Anterior cingulate cortex (tissue), 58 donors: ENCODE data around the gene CDC6.

Experiments used
- DNase-seq, 58 donors: peaks; one replicate each; lab custom pipeline; 2025; lab: John Stamatoyannopoulos, UW

CDC6 gene

DNA sequence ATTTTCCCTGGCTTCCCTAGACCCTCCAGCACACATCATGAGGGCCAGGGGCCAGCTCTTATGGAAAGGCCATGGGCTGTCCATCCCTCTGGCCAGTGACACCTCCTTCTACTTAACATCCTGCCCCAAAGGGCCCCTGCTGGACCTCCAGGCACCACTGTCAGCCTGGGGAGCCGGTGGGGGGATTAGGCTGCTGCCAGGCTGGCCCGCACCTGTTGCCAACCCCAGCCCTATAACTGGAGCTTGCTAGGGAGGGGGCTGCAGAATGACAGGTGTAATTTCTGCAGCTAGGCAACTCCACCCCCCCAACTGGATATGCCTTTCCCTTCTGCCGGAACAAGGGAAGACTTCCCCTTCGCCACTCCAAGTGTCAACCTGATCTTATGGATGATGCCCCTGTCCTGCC, 33.8 kb downstream of the CDC6 start:
- DNase-seq, result no peak

DNA sequence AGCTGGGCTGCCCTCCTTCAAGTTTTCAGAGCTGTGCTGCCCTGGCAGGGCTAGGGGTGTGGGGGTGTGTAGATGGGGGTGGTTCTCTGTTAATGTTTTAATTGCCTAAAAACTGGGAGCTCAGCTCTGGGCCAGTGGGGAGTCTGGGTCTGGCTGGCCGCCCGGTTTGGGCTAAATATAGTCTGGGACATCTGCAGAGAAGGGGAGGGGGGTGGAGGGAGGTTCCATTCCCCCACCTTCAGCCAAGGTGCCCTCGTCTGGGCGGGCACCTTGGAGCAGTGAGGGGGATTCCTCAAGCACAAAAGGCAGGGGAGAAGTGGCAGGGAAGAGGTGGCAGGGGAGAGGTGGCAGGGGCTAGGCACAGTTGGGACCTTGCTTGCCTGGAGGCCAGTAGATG, 34.3 kb downstream of the CDC6 start:
- peak in 6 of 58 donors; percentile 22 to 45 (median 36) for DNase-seq

DNA sequence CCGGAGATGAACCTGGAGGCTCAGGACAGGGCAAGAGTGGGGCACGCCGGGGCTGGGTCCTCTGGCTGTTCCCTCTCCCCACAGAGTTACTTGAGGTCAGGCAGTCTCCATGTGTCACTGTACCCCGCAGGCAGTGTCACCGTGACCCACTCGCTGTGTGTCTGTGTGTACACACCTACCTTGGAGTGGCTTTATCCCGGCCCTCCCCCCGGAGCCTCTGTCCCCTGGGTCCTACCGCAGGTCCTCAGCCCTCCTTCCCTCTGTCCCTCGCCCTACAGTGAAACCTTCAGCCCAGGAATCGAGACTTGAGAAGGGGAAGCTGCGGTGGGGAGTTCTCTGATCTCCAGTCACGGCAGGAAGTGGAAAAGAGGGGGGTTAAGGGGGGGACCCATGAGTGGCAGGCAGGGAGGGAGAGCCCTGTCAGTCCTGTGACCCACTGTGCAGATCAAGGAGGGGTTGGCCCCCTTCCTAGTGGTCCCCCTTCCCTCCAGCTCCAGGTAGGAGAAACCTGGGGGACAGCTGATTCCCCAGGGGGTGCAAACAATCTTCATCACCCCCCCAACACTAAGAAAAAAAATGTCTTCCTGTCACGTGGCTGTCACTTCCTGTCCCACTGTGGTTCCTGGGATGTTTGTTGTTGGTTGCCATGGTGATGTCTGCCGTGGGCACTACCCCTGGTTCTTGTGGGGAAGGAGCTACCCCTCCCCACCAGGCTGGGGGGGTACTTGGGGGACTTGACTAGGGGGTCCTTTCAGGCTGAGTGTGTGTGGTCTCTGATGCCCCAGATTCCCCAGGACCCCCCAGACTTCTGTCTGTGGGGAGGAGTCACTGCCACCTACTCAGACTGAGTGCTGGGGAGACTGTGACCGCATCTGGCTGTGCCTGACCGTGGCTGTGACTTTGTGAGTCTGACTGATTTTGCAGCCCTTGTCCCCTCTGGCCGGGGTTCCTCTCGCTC, 35.0 kb downstream of the CDC6 start:
- DNase-seq, result peak in 16 of 58 donors; percentile 25 to 68 (median 41)

DNA sequence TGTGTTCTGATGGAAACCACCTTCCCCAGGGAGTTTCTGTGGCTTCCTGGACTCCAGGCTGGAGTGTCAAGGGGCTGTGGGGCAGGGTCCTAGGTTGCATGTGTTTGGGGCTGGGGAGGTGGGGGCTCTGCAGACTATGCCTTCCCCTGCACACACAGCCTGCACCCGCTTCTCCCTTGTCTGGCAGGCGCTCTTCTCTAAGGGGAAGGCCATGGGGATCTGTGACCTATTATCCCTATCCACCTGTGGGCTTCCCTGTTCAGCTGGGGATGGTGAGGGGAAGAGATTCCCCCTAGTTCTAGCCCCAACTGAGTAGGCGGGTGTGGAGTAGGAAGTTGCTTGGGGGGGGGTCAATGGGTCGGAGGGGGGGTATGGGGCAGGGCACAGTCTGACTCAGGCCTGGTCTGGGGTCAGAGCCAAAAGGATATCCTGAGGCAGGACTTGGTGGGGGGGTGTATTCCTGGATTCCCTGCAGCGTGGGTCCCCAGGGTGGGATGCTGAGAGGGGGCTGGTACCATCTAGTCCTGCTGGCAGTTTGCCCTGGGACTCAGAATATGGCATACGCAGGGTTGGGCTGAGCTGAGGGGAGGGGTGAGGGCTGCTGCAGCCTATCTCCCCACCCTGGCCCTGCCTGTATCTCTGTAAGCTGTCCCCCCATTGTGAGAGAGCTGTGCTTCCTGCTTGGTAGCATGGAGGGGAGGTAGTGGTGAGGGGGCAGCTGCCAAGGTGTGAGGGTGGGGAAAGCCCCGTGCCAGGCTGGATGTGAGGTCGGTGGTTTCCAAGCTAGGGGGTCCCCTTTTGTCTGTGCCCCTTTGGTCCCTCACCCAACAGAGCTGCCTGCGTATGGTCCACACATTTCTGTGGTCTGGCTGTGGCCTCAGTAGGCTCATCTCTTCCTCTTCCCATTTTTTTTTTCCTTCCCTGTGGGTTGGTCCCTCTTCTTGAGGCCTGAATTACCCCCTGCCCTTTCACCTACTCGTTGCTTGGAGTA, 36.0 kb downstream of the CDC6 start:
- no peak for DNase-seq

DNA sequence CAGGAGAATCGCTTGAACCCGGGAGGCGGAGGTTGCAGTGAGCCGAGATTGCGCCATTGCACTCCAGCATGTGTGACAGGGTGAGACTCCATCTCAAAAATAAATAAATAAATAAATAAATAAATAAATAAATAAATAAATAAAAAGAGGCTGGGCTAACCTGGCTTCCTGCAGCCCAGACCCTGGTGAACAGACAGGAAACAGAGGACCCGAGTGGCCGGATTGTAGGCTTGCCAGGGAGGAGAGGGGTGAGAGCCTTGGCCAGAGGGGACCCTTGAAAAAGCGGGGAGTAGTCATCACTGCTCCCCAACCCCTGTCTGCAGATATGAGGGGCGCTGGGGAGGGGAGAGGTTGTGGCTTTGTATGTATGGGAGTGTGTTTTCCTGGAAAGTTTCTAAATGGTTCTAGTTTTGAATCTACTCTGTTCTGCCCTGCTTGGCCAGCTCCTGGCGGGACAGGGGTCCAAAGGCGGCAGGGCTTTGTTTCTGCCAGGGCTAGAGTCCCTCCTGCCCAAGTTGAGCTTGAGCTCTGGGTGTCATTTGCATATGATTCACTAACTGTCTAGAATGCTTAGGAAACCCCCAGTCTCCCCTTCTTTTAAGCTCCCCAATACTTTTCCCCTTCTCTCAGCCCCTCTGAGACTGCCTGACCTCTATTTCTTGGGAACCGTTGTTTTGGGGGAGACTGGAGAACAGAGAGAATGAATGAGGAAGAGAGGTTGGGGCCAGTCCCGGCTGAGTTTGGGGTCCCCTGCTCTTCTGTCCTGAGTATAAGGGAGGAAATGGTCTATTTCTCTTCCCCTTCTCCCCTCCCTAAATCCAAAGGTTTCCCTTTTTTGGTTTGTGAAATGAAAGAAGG, 37.7 kb downstream of the CDC6 start:
- DNase-seq, result no peak

GRCh38 chr17:40326014-40326831, 38.5 kb downstream of the CDC6 start:
- DNase-seq, result no peak

DNA sequence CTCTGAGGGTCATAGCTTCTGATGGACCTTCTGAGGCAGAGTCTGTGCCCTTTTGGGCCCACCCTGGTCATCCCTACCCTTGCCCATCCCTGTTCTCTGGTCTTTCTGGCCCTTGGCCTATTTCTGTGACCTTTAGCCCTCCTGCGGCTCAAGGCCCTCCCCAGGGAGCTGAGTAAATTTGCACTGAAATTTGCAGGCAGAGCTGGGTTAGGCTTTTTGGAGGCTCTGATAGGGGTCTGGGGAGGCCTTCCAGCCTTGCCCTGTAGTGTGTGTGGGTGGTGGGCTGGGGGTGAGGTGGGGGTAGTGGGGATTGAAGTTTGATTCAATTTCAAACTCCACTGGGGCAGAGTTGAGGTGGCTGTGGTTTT, 39.1 kb downstream of the CDC6 start:
- DNase-seq, result no peak

DNA sequence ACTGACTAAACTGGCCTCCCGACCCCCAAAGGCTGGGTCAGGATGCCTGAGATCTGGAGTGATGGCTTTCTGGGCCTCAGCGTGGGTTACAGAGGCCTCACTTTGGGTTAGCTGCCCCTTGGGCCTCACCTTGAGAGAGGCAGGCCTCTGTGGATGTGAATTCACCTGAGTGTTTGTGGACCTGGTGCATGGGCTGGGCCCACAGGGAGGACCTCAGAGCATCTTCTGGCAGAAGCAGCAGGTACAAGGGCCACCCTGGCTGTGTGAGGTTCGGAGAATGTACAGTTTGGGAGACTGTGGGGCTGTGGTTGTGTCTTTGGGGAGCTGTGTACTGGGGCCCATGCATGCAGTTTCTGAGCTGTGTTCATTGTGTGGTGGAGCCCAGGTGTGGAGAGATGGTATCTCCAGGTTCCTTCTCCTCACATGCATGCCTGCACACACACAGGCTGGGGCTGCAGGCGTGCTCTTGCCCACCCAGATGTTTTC, 39.6 kb downstream of the CDC6 start:
- no peak for DNase-seq

GRCh38 chr17:40327735-40328385, 40.2 kb downstream of the CDC6 start:
- DNase-seq, result no peak

GRCh38 chr17:40328386-40328766, 40.7 kb downstream of the CDC6 start:
- DNase-seq, result no peak

DNA sequence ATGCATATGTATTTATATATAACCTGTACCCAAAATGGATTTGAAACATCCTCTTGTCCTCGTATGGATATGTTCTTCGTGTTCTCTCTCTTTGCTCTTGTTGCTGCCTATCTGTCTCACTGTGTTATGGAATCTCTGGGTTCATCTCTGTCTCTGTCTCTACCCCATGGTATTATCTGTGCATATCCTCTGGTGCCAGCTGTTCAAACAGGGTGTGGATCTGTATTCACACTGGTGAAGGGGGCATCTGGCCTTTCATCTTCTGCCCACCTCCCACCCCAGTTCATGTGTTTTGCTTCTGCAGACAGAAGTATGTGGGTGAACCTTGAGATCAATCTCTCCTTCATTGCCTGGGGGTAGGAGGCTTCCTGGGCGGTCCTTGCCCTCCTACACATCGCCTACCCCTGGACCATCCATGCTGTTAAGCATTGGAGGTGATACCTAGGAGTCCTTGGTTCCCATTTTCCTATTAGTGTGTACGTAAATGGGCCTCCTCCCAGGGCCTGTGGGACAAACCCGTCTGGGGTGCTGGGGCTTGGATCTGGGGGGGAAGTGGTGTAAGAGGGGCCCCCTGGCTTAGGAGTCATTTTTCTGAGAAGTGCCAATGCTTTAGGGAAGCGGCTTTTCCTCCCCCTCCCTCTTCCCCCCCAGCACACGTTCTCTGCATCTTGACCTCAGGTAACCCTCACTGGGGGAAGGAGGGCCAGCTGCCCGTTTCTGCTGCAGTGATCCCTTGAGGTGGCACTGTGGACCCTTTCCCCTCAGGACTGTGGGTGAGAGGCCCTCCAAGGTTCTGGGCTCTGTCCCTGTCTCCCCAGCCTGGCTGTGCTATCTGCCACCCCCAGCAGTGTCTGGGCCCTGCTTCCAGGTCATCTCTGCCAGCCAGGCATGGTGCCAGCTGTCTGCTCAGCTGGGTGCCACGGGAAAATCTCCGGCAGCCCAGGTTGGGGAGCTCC, 42.4 kb downstream of the CDC6 start:
- DNase-seq, result peak in 1 of 58 donors; percentile 48

- no peak for DNase-seq
Measured at GRCh38 chr17:40330850-40331470, 43.3 kb downstream of the CDC6 start.

DNA sequence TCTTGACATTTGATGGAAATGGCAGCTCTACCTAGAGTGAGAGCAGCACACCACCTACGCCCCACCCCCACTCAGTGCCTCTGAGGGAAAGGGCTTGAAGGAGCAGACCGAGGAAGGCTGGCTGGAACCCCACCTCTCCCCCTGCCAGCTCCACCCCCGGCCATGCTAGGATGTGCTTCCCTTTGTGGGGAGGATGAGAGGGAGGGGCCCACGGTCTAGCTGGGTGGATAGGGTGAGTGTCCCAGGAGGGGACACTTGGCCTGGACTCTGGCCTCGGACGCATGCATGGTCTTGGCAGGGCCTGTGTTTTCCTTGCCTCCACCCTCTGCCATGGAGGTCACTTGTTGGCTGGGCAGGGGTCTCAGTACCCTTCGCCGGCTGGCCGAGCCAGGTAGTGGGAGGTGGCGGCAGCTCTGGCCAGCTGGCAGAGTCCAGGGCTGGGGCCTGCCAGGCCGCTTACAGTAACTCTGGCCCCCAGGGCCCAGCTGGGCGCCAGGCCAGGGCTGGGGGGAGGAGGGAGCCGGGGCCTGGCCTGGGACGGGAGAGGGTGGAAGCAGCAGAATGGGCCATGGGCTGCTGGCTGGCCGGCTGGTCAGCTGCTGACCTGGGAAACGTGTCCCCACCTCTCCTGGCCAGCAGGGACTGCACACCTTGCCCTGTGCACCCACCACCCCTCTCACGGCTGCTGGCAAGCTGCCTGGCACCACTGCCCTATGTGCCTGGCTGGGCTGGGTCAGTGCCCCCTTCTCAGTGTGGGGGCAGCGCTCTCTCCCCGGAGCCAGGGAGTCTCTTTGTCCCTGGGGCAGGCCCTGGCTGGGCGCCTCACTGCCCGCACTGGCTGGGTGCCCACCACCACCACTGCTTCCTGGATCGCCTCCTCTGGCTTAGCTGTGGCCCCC, 44.3 kb downstream of the CDC6 start:
- peak in 53 of 58 donors; percentile 31 to 91 (median 77) for DNase-seq

DNA sequence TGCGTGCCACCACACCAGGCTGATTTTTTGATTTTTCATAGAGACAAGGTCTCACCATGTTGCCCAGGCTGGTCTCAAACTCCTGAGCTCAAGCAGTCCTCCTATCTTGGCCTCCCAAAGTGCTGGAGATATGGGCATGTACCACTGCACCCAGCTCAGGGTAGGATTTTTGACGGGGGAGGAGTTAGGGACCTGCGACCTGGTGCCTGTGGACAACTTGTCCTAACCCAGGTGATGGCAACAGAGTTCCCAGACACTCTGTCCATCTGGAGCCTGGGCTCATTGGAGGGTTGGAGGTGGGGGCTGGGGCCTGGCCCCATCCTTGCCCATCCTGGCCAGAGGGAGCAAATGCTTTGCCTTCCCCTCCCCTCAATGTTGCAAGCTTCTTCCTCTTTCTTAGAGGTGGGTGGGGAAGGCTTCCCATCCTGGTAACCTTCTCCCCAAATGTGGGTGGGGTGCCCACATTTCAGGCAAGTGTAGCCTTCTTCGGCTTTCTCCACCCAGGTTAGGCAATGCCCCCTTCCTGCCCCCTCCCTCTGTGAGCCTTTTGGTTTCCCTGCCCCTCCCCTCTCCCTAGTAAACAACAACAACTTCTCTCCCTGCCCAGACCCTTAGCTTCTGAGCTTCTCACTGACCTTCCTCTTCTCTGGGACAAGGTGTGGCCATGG, 46.2 kb downstream of the CDC6 start:
- no peak for DNase-seq

DNA sequence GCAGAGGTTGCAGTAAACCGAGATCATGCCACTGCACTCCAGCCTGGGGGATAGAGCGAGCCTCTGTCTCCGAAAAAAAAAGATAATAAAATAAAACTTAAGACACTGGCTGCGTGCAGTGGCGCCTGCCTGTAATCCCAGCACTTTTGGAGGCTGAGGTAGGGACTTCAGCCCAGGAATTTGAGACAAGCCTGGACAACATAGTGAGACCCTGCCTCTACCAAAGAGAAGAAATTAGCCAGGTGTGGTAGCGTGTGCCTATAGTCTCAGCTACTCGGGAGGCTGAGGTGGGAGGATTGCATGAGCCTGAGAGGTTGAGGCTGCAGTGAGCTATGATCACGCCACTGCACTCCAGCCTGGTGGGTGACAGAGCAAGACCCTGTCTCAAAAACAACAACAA, 47.9 kb downstream of the CDC6 start:
- no peak for DNase-seq
